ENCODE results near the gene FMO2. TPM values are rescaled to one million over a fixed set of nuclear protein-coding genes. Genes with fewer than 3 reads are reported as not detected.

The FMO2 gene
- total RNA-seq, 1 donor from 2014 or later: not detected

- Histone ChIP-seq H3K79me2 (ENCODE audit: insufficient read depth, low read length) (no peaks in the 10 kb centered on the region), H3K4me2 (ENCODE audit: low read length) (peak overlapping the region; percentile 37), H3K27ac (ENCODE audit: low read depth, low read length) (no peak overlapping the region), H4K20me1 (ENCODE audit: insufficient read depth, low read length) (no peaks in the 10 kb centered on the region), H3K4me1 (ENCODE audit: insufficient read depth, low read length) (peaks cover 12% of the 10 kb centered on the region), H3K9me3 (ENCODE audit: insufficient read depth, low read depth, low read length) (no peaks in the 10 kb centered on the region), H2AFZ (ENCODE audit: low read depth, low read length) (no peak overlapping the region), H3K36me3 (ENCODE audit: insufficient read depth, low read length) (no peaks in the 10 kb centered on the region), H3K9ac (ENCODE audit: low read length) (no peak overlapping the region), H3K27me3 (ENCODE audit: insufficient read depth, low read length) (peaks cover 3% of the 10 kb centered on the region), H3K4me3 (ENCODE audit: insufficient read depth, low read depth, low read length) (no peak overlapping the region)
- Mint-ChIP-seq H3K27me3 (ENCODE audit: low read depth, unreplicated experiment) (no peaks in the 10 kb centered on the region), H3K9me3 (ENCODE audit: unreplicated experiment) (no peaks in the 10 kb centered on the region), H3K4me3 (ENCODE audit: unreplicated experiment) (no peak overlapping the region), H3K27ac (ENCODE audit: unreplicated experiment) (no peak overlapping the region), H3K4me1 (ENCODE audit: low read depth, unreplicated experiment) (peaks cover 9% of the 10 kb centered on the region), H3K36me3 (ENCODE audit: low read depth, unreplicated experiment) (no peaks in the 10 kb centered on the region)
- FAIRE-seq (no peak), DNase-seq (ENCODE audit: low read depth) (peak; percentile 36)
- TF ChIP-seq CTCF (IDR thresholded peaks at IDR 0.05; ENCODE audit: insufficient read depth, low read depth, low read length) (no peak), EZH2 (IDR thresholded peaks at IDR 0.05; ENCODE audit: insufficient read depth, low read length) (no peak)
These were observed 69.8 kb downstream of the FMO2 start for GRCh38 chr1:171254859-171255258.

GRCh38 chr1:171256940-171257606, 72.0 kb downstream of the FMO2 start:
- H3K27ac Mint-ChIP-seq (ENCODE audit: unreplicated experiment): no peak overlapping the region
- Histone ChIP-seq H4K20me1 (ENCODE audit: insufficient read depth, low read length) (no peaks in the 10 kb centered on the region), H3K9me3 (ENCODE audit: insufficient read depth, low read depth, low read length) (no peaks in the 10 kb centered on the region), H3K27ac (ENCODE audit: low read depth, low read length) (no peak overlapping the region), H3K27me3 (ENCODE audit: insufficient read depth, low read length) (peaks cover 3% of the 10 kb centered on the region), H3K36me3 (ENCODE audit: insufficient read depth, low read length) (no peaks in the 10 kb centered on the region), H3K4me3 (ENCODE audit: insufficient read depth, low read depth, low read length) (no peak overlapping the region), H2AFZ (ENCODE audit: low read depth, low read length) (no peak overlapping the region), H3K9ac (ENCODE audit: low read length) (no peak overlapping the region), H3K79me2 (ENCODE audit: insufficient read depth, low read length) (no peaks in the 10 kb centered on the region), H3K4me2 (ENCODE audit: low read length) (no peak overlapping the region), H3K4me1 (ENCODE audit: insufficient read depth, low read length) (peaks cover 7% of the 10 kb centered on the region)
- no peaks in the 10 kb centered on the region for H3K27me3 Mint-ChIP-seq (ENCODE audit: low read depth, unreplicated experiment)
- H3K4me1 Mint-ChIP-seq (ENCODE audit: low read depth, unreplicated experiment): peaks cover 9% of the 10 kb centered on the region
- DNase-seq (ENCODE audit: low read depth) (no peak), FAIRE-seq (no peak)
- H3K36me3 Mint-ChIP-seq (ENCODE audit: low read depth, unreplicated experiment): no peaks in the 10 kb centered on the region
- TF ChIP-seq CTCF (IDR thresholded peaks at IDR 0.05; ENCODE audit: insufficient read depth, low read depth, low read length) (no peak), EZH2 (IDR thresholded peaks at IDR 0.05; ENCODE audit: insufficient read depth, low read length) (no peak)
- no peak overlapping the region for H3K4me3 Mint-ChIP-seq (ENCODE audit: unreplicated experiment)
- no peaks in the 10 kb centered on the region for H3K9me3 Mint-ChIP-seq (ENCODE audit: unreplicated experiment)

GRCh38 chr1:171257607-171258076, 72.5 kb downstream of the FMO2 start:
- Histone ChIP-seq H3K36me3 (ENCODE audit: insufficient read depth, low read length) (no peaks in the 10 kb centered on the region), H2AFZ (ENCODE audit: low read depth, low read length) (no peak overlapping the region), H3K4me2 (ENCODE audit: low read length) (no peak overlapping the region), H3K4me3 (ENCODE audit: insufficient read depth, low read depth, low read length) (no peak overlapping the region), H3K9ac (ENCODE audit: low read length) (no peak overlapping the region), H4K20me1 (ENCODE audit: insufficient read depth, low read length) (no peaks in the 10 kb centered on the region), H3K27ac (ENCODE audit: low read depth, low read length) (no peak overlapping the region), H3K4me1 (ENCODE audit: insufficient read depth, low read length) (peaks cover 7% of the 10 kb centered on the region), H3K9me3 (ENCODE audit: insufficient read depth, low read depth, low read length) (no peaks in the 10 kb centered on the region), H3K79me2 (ENCODE audit: insufficient read depth, low read length) (no peaks in the 10 kb centered on the region), H3K27me3 (ENCODE audit: insufficient read depth, low read length) (peaks cover 3% of the 10 kb centered on the region)
- DNase-seq (ENCODE audit: low read depth): no peak
- Mint-ChIP-seq H3K27me3 (ENCODE audit: low read depth, unreplicated experiment) (no peaks in the 10 kb centered on the region), H3K4me3 (ENCODE audit: unreplicated experiment) (no peak overlapping the region), H3K4me1 (ENCODE audit: low read depth, unreplicated experiment) (peaks cover 9% of the 10 kb centered on the region), H3K9me3 (ENCODE audit: unreplicated experiment) (no peaks in the 10 kb centered on the region), H3K27ac (ENCODE audit: unreplicated experiment) (no peak overlapping the region), H3K36me3 (ENCODE audit: low read depth, unreplicated experiment) (no peaks in the 10 kb centered on the region)
- FAIRE-seq: no peak
- TF ChIP-seq CTCF (IDR thresholded peaks at IDR 0.05; ENCODE audit: insufficient read depth, low read depth, low read length) (no peak), EZH2 (IDR thresholded peaks at IDR 0.05; ENCODE audit: insufficient read depth, low read length) (no peak)
